ENCODE data around the gene KBTBD13.

Gene KBTBD13

GRCh38 chr15:65084500-65085206 lies 8.1 kb downstream of the KBTBD13 start:
- FAIRE-seq, result no peak
- DNase-seq (ENCODE audit: insufficient read length, low spot score), result no peak
- no peak for TF ChIP-seq CTCF (IDR thresholded peaks at IDR 0.05; ENCODE audit: insufficient read depth, missing control alignments)

- DNase-seq (ENCODE audit: insufficient read length, low spot score) (no peak), FAIRE-seq (no peak)
- TF ChIP-seq CTCF (IDR thresholded peaks at IDR 0.05; ENCODE audit: insufficient read depth, missing control alignments), result no peak
Observed at GRCh38 chr15:65085207-65085753, 8.7 kb downstream of the KBTBD13 start.

- DNase-seq (ENCODE audit: insufficient read length, low spot score) (no peak), FAIRE-seq (no peak)
- TF ChIP-seq CTCF (IDR thresholded peaks at IDR 0.05; ENCODE audit: insufficient read depth, missing control alignments), result no peak
Observed at GRCh38 chr15:65085990-65086679, 9.6 kb downstream of the KBTBD13 start.

- FAIRE-seq (no peak), DNase-seq (ENCODE audit: insufficient read length, low spot score) (no peak)
- TF ChIP-seq CTCF (IDR thresholded peaks at IDR 0.05; ENCODE audit: insufficient read depth, missing control alignments), result peak; percentile 37
Observed at GRCh38 chr15:65086680-65087111, 10.2 kb downstream of the KBTBD13 start.

GRCh38 chr15:65087411-65087810 lies 10.9 kb downstream of the KBTBD13 start:
- FAIRE-seq (no peak), DNase-seq (ENCODE audit: insufficient read length, low spot score) (no peak)
- no peak for TF ChIP-seq CTCF (IDR thresholded peaks at IDR 0.05; ENCODE audit: insufficient read depth, missing control alignments)

- no peak for DNase-seq (ENCODE audit: insufficient read length, low spot score)
- FAIRE-seq, result no peak
- TF ChIP-seq CTCF (IDR thresholded peaks at IDR 0.05; ENCODE audit: insufficient read depth, missing control alignments), result no peak
Observed at GRCh38 chr15:65087873-65088642, 11.5 kb downstream of the KBTBD13 start.

All from D721Med (cell line).